HepG2 (cell line): Measurements from ENCODE around the gene RNF213. TPM values are rescaled to one million over a fixed set of nuclear protein-coding genes. Genes with fewer than 3 reads are reported as not detected.
A peak's percentile ranks its signal among the peaks of the same experiment; 100 is the strongest.

Source experiments
- AHR ChIP-seq: IDR thresholded peaks from 2 replicates; pipeline ENCODE4 v1.6.1; 2018; ENCODE audit warnings: missing genetic modification reagents, missing compliant biosample characterization
- E2F1 ChIP-seq: sonication (generic); formaldehyde crosslinking; IDR thresholded peaks from 2 replicates; pipeline ENCODE4 v1.5.0; 2020; ENCODE audit warnings: missing genetic modification reagents
- HMGA1 ChIP-seq: sonication (generic); formaldehyde crosslinking; conservative IDR thresholded peaks from 2 replicates; pipeline ENCODE4 v1.4.0; 2020; ENCODE audit warnings: missing genetic modification reagents
- HOXD1 ChIP-seq: sonication (generic); formaldehyde crosslinking; IDR thresholded peaks from 2 replicates; pipeline ENCODE4 v1.5.0; 2020; ENCODE audit warnings: missing genetic modification reagents
- LBX2 ChIP-seq: sonication (generic); formaldehyde crosslinking; IDR thresholded peaks from 2 replicates; pipeline ENCODE4 v1.5.0; 2020; ENCODE audit warnings: missing genetic modification reagents, mild to moderate bottlenecking, borderline replicate concordance
- MZF1 ChIP-seq: sonication (generic); formaldehyde crosslinking; IDR thresholded peaks from 2 replicates; pipeline ENCODE4 v1.8.1; 2023; ENCODE audit warnings: mild to moderate bottlenecking, missing genetic modification reagents, borderline replicate concordance
- NFKBIZ ChIP-seq: IDR thresholded peaks from 2 replicates; pipeline ENCODE4 v1.6.1; 2018; ENCODE audit warnings: missing genetic modification reagents, missing compliant biosample characterization
- PRDM15 ChIP-seq: sonication (generic); formaldehyde crosslinking; IDR thresholded peaks from 2 replicates; pipeline ENCODE4 v1.4.0; 2020; ENCODE audit warnings: missing genetic modification reagents
- RAD21 ChIP-seq: fragments of 450-650 bp; formaldehyde crosslinking; IDR thresholded peaks from 2 replicates; pipeline ENCODE4 v1.5.0; 2020; ENCODE audit warnings: mild to moderate bottlenecking
- RFX3 ChIP-seq: IDR thresholded peaks from 2 replicates; pipeline ENCODE4 v1.6.1; 2016; ENCODE audit warnings: missing biosample characterization, missing genetic modification reagents
- SMARCC2 ChIP-seq: fragments of 450-650 bp; IDR thresholded peaks from 2 replicates; pipeline ENCODE4 v1.6.1; 2017; ENCODE audit warnings: antibody characterized with exemption, mild to moderate bottlenecking
- ZBTB44 ChIP-seq: sonication (generic); formaldehyde crosslinking; IDR thresholded peaks from 2 replicates; pipeline ENCODE4 v1.4.0; 2020; ENCODE audit warnings: missing genetic modification reagents
- ZFP91 ChIP-seq: sonication (generic); formaldehyde crosslinking; IDR thresholded peaks from 2 replicates; pipeline ENCODE4 v1.9.0; 2022; ENCODE audit warnings: missing genetic modification reagents, mild to moderate bottlenecking, borderline replicate concordance
- ZNF331 ChIP-seq: sonication (generic); formaldehyde crosslinking; IDR thresholded peaks from 2 replicates; pipeline ENCODE4 v1.4.0; 2020; ENCODE audit warnings: missing genetic modification reagents
- ZNF678 ChIP-seq: sonication (generic); formaldehyde crosslinking; IDR thresholded peaks from 2 replicates; pipeline ENCODE4 v1.4.0; 2020; ENCODE audit warnings: mild to moderate bottlenecking, missing genetic modification reagents
- ZNF704 ChIP-seq: sonication (generic); formaldehyde crosslinking; IDR thresholded peaks from 2 replicates; pipeline ENCODE4 v1.8.1; 2023; ENCODE audit warnings: mild to moderate bottlenecking, inconsistent platforms, moderate library complexity, missing genetic modification reagents, borderline replicate concordance
- ZNF740 ChIP-seq: sonication (generic); formaldehyde crosslinking; IDR thresholded peaks from 2 replicates; pipeline ENCODE4 v1.4.0; 2020; ENCODE audit warnings: missing genetic modification reagents
- polyA plus RNA-seq, 8 experiments: library from polyadenylated mRNA; depleted of rRNA in 3 of 8; stranded (reverse) in 7 of 8; unstranded in 1 of 8; fragments of >200 nt; fragmentation: Illumina TruSeq in 4 of 8; extraction: Trizol in 4 of 8; gene quantifications; 2 replicates each; pipeline versions ENCODE4 v1.2.1 to v1.2.3, GENCODE V29; 2011 to 2016; ENCODE audit warnings: low read depth in 4 of 8, missing spikeins in 1 of 8, mixed read lengths in 1 of 8; ENCODE audit not compliant: insufficient read depth in 1 of 8
- total RNA-seq, 5 experiments: library from RNA; depleted of rRNA; stranded (reverse); fragments of >200 nt; fragmentation: Illumina TruSeq; extraction: Trizol; gene quantifications; 2 replicates each; pipeline ENCODE4 v1.2.3, GENCODE V29; 2016; ENCODE audit warnings: low read depth in 1 of 5

The RNF213 gene
- total and polyA plus RNA-seq, 2 of the 13 experiments (the other 11 are each of a cell fraction or from before 2014, with no cell fraction given) = 38.6 to 38.7 TPM

- TF ChIP-seq ZFP91 (CRISPR knock-in tag) (peak; percentile 94; the same call in 1 of the 2 replicates), ZNF704 (CRISPR knock-in tag) (peak; percentile 67; the same call in 1 of the 2 replicates), RFX3 (peak; percentile 98), RAD21 (peak; percentile 65), PRDM15 (CRISPR knock-in tag) (peak; percentile 60), LBX2 (CRISPR knock-in tag) (0 out of 2 replicates have a peak, but pooled peaks have one; percentile 74), MZF1 (CRISPR knock-in tag) (peak; percentile 54; the same call in 1 of the 2 replicates), ZNF331 (peak; percentile 68), AHR (CRISPR knock-in tag) (no peak; the same call in 1 of the 2 replicates), HOXD1 (CRISPR knock-in tag) (peak; percentile 19; the same call in 1 of the 2 replicates), E2F1 (CRISPR knock-in tag) (peak; percentile 78; the same call in 1 of the 2 replicates), SMARCC2 (no peak), NFKBIZ (CRISPR knock-in tag) (peak; percentile 64), HMGA1 (CRISPR knock-in tag) (no peak), ZBTB44 (CRISPR knock-in tag) (peak; percentile 32; the same call in 1 of the 2 replicates), ZNF678 (CRISPR knock-in tag) (no peak; the same call in 1 of the 2 replicates), ZNF740 (CRISPR knock-in tag) (no peak)
Observed at GRCh38 chr17:80414803-80415625, 154.4 kb downstream of the RNF213 start, which contains the start of gene ENDOV (continued).
